HFF-Myc (cell line): ENCODE results near the gene GALNT9.

ENCODE experiments used
- DNase-seq: peaks from one replicate; pipeline ENCODE4 v3.0.0-alpha.2; 2011; ENCODE audit warnings: low read depth; ENCODE audit errors: extremely low read depth
- H3K4me3 ChIP-seq: replicated peaks from 2 replicates; pipeline ENCODE4 v1.5.1; 2011; ENCODE audit warnings: low read depth, mild to moderate bottlenecking, control low read depth, low read length
- CTCF ChIP-seq: IDR thresholded peaks from 2 replicates; pipeline ENCODE4 v1.5.1; 2012; ENCODE audit warnings: mild to moderate bottlenecking, low read depth, low read length, control low read depth; ENCODE audit errors: missing control alignments

GALNT9 gene

DNA sequence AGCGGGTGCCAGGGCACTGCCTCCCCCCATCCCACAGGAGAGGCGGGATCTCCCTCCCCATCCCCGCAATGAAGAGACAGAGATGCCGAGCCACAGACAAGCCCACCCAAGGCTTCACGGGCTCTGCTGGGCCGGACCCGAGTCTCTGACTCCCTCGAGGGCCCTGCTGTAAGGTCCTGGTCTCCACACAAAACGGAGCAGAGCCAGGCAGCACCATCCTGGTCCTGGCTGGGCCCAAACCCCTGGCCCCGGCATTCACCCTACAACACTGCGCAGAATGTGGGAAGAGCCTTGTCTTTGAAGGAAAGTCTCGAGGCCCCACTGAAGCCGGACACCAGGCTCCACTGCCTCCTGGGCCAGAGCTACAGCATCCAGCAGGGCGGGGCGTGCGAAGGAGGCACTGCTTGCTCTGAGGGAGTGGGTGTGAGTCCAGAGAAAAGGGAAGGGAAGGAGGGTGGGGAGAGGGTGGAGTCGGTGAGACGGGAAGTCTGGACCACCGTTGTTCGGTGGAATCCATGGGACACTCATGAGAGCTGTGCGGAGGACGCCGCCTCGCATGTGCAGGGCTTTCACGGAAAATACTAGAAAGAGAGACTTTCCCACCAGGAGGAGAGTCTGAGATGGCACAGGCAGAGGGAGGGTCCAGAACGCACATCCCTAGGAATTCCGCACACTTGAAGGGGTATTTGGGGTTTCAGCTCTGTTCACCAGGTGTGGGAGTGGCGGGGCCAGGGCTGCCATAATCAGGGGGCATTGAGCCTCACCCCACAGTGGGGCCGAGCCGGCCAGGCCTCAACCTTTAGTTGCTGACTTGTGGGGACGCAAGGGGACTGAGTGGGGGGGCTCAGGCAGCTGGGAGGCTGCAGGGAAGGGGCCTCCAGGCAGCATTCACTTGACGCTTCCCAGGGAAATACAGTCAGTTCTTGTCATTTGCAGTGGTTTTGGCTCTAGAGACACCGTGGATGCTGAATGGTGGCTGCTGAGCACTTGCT lies 36.8 kb downstream of the GALNT9 start:
- TF ChIP-seq CTCF: no peak
- no peak for DNase-seq
- H3K4me3 ChIP-seq: no peak overlapping the region

GRCh38 chr12:132291402-132292175 lies 37.8 kb downstream of the GALNT9 start:
- no peak overlapping the region for H3K4me3 ChIP-seq
- no peak for DNase-seq
- no peak for TF ChIP-seq CTCF

GRCh38 chr12:132290203-132290540 lies 39.2 kb downstream of the GALNT9 start:
- no peak for DNase-seq
- H3K4me3 ChIP-seq: no peak overlapping the region
- TF ChIP-seq CTCF: no peak

- DNase-seq: no peak
- no peak overlapping the region for H3K4me3 ChIP-seq
- TF ChIP-seq CTCF: no peak
Measured at GRCh38 chr12:132289356-132290202, 39.8 kb downstream of the GALNT9 start.

DNA sequence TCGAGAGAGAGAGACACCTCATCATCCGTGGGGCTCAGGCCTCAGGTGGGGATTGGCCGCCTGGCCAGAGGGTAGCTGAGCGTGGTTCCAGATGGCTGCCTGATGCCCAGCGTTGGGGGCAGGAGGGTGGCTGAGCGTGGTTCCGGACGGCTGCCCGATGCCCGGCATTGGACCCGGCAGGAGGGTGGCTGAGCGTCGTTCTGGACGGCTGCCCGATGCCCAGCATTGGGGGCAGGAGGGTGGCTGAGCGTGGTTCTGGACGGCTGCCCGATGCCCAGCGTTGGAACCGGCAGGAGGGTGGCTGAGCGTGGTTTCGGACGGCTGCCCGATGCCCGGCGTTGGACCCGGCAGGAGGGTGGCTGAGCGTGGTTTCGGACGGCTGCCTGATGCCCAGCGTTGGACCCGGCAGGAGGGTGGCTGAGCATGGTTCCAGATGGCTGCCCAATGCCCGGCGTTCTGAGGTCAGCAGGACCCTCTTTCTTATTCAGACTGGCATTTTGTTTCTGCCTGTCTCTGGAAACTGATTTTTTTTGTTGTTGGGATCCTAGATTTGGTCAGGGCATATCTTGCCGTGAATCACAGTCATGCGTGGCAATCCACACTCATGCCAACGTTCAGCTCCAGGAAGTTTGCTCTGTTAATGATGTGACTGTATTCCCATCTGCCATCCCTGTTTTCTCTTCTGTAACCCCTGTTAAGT lies 40.7 kb downstream of the GALNT9 start:
- DNase-seq: no peak
- TF ChIP-seq CTCF: no peak
- H3K4me3 ChIP-seq: no peak overlapping the region
